GM18873 (cell line): ENCODE data around the gene GNS.

Experiments used
- ATAC-seq: cut with Tn5 transposase; IDR thresholded peaks from one replicate; pipeline ENCODE4 v1.9.1; 2021; ENCODE audit warnings: mild to moderate bottlenecking, moderate library complexity, moderate number of reproducible peaks; ENCODE audit not compliant: unreplicated experiment, low FRiP score

The GNS gene

GRCh38 chr12:64742416-64742815 lies 16.8 kb downstream of the GNS start:
- ATAC-seq = no peak

GRCh38 chr12:64740646-64741045 lies 18.6 kb downstream of the GNS start:
- no peak for ATAC-seq

- ATAC-seq = no peak
Measured at GRCh38 chr12:64739778-64740177, 19.4 kb downstream of the GNS start.

DNA sequence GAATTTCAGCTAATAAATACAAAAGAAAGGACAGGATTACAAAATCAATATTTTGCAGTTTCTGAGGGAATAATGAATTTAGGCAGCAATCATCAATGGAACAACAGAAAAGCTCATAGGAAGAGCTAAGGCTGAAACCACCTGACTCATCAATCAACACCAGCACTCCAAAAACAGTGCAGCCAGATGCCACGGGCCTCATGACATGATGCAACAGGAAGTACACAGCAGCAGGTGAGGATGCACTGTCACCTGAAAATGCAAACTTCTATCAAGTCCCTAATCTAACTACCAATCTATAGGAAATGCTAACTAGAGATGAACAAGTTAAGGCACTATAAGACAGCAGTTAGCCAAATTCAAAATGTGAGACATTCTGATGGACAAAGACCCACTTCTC lies 21.7 kb downstream of the GNS start:
- ATAC-seq = no peak

DNA sequence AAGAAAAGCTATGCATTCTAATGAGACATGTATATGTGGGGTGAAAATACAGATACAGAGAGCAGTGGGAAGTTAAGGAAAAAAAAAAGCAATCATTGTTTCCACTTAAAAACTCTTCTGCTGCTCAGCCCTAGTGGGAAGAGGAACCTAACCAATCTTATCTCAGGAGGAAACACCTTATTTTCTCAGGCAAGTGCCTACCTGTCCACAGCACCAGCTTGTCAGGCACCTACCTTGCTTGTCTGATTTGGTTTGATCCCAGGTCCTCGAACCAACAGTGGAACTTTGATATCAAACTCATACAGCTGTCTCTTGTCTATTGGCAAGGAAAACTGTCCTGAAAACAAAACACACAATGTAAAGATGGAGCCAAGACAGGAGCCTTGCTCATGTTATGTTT lies 22.4 kb downstream of the GNS start:
- no peak for ATAC-seq

DNA sequence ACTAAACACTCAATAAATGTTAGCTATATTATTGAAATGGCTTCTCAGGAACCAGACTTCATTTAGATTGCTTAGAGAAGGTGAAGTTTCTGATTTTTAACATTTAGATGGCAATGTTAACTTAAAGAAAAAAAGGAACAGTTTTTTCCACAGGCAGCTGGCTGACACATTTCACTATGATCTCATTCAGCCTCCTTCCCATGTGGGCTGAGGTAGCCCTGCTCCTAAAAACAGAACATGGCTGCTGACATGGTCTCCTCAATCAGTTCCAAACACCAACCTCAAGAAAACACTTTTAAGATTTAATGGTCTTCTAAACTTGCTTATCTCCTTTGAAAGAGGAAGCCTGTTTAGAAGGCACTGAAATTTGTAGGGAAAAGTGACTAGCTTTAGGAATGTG lies 23.8 kb downstream of the GNS start:
- no peak for ATAC-seq

DNA sequence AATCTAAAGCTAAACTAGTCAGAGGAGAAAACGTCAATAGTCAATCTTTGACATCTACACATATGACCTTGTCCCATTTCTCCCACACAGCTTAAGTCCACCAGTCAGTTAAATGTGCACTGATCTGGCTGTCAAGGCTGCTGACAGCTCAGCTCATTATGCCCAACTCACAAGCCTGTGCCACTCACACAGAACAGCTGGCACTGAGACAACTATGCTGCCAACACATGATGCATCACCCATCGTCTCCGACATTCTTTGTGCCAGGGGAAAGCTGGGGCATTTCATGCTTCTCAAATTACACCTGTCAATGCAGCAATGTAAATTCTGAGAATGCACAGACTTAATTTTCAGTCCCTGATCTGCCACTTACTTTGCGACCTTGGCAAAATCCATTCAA lies 25.3 kb downstream of the GNS start:
- ATAC-seq = no peak

DNA sequence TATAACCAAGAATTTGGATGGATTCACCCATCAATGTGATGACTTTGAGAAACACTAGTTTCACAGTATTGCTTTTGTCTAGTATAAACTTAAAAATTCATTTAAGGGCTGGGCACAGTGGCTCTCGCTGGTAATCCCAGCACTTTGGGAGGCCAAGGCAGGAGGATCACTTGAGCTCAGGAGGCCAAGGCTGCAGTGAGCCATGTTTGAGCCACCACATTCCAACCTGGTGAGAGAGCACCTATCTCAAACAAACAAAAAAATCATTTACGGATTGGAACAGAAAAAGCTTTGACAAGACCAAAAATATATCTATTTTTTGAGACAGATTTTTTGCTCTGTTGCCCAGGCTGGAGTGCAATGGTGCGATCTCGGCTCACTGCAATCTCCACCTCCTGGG lies 27.5 kb downstream of the GNS start:
- ATAC-seq = no peak

- no peak for ATAC-seq
Measured at GRCh38 chr12:64730588-64730969, 28.6 kb downstream of the GNS start.

DNA sequence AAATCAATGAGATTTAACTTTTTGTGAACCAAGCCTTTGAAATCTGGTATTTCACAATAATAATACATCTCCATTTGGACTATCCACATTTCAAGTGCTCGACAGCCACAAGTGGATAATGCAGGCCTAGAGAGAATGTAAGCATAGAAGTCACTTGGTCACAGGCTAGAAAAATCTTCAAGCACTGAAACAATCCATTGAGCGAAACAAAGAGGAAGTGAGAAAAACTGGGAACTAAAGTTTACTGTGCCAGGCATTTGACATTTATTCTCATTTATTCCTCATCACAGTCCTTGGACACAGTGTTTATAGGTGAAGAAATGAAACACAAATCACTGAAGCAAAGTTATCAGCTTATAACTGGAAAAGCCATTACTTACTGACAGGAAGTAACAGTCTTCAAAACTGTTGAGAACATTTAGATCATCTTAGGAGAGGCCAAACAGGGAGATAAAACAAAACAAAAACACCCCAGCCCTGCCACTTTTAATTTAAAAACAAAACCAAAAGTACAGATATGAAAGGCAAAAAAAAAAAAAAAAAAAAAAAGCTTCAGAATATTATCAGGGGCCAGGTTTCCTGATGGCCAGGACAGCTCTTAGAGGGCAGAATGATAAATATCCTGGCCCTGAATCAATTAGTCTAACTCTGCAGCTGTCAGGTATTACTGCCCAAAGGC lies 29.2 kb downstream of the GNS start:
- ATAC-seq = no peak

- no peak for ATAC-seq
Measured at GRCh38 chr12:64724201-64724745, 34.9 kb downstream of the GNS start.

GRCh38 chr12:64723630-64724029 lies 35.6 kb downstream of the GNS start:
- no peak for ATAC-seq

GRCh38 chr12:64722835-64723234 lies 36.4 kb downstream of the GNS start:
- no peak for ATAC-seq

DNA sequence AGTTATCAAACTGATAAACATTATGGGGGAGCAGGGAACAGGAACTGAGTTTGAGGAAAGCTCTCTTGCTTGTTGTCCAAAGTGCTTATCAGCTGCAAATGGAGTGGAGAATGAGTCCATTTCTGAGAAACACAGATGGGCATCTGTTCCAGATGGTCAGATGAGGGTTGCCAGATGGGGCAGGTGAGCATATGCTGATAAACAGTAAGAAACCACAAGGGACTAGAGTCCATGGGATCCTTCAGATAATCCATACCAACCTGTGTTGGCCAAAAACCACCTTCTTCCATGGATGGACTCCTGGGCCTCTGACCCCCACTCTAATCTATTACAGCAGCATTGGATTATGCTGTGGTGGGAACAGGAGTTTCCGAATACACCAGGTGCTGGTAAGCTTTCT lies 38.3 kb downstream of the GNS start:
- no peak for ATAC-seq

GRCh38 chr12:64718649-64719048 lies 40.6 kb downstream of the GNS start:
- ATAC-seq = no peak

- no peak for ATAC-seq
Measured at GRCh38 chr12:64716839-64717455, 42.3 kb downstream of the GNS start.

DNA sequence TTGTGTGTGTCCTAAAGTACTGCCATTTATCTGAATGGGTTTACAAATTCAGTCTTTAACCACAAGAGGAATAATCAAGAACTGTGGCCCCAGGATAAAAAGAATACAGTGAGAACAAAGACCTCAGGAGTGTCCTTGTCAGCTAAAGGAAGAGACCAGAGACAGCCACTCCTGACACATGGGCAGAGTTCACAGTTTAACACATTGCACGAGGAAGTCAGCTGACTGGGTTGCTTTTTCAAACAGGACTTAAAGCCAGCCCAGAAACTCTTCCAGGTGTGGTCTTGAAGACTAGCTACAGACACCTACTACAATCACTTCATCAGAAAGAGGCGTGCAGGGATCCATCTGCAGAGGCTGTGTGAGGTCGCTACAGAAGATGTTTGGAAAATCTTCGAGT lies 42.8 kb downstream of the GNS start:
- no peak for ATAC-seq

- peak; percentile 44 for ATAC-seq
Measured at GRCh38 chr12:64714551-64714968, 44.6 kb downstream of the GNS start.

DNA sequence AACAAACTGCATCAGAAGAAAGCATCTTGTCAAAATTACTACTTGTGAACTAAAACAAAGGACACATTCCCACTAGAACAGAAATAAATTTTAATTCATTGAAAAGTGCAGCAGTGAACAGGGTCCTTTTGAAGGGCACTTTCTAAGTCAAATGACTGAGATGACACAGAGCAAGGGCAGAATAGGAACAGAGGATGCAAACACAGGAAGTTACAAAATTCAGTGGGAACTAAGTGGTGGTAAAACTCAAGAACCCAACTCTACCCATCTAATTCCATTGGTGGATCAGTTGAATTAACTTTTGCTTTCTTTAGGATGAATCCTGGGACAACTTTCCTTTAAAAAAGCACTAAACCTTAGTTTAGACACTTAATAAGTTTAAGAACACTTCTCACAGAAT lies 45.8 kb downstream of the GNS start:
- no peak for ATAC-seq

DNA sequence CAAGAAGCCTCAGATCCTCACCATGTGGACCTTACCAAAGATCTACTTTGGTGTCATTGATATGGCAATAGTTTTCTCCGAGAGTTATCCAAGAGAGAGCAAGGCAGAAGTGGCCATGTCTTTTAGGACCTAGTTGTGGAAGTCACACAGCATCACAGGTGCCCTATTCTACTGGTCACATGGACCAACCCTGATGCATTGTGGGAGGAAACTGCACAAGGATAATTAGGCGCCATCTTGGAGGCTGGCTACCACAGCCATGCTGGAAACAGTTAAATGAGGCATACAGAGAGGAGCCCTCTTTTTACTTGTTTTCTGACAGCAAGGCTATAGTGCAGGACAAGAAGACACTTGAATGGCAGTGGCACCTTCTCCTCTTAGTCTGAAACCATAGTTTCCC lies 49.8 kb downstream of the GNS start:
- ATAC-seq = no peak

GRCh38 chr12:64707926-64708325 lies 51.3 kb downstream of the GNS start:
- ATAC-seq = no peak

DNA sequence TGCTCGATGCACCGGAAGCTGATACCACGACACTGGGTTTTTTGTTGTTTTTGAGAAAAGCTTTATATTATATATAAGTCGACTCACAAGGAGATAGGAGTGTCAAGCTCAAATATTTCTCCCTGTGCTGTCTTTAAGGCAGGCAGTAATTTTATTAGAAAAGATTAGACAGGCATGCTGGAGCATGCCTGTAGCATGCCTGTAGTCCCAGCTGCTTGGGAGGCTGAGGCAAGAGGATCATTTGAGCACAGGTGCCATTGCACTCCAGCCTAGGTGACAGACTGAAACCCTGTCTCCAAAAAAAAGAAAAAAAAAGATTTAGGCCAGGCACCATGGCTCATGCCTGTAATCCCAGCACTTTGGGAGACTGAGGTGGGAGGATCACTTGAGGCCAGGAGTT lies 51.8 kb downstream of the GNS start:
- ATAC-seq = no peak
